IPS DF 19.7 (cell line): ENCODE data around the gene SLC24A1.
"Not testable (repeated sequence)": the region's sequence is repeated elsewhere in the genome, so short reads cannot be mapped to it uniquely, and the experiment has no call there.

Source experiments
- DNase-seq: peaks from one replicate; pipeline ENCODE4 v3.0.0-alpha.2; 2013; ENCODE audit warnings: low read depth, low spot score

Gene SLC24A1

DNA sequence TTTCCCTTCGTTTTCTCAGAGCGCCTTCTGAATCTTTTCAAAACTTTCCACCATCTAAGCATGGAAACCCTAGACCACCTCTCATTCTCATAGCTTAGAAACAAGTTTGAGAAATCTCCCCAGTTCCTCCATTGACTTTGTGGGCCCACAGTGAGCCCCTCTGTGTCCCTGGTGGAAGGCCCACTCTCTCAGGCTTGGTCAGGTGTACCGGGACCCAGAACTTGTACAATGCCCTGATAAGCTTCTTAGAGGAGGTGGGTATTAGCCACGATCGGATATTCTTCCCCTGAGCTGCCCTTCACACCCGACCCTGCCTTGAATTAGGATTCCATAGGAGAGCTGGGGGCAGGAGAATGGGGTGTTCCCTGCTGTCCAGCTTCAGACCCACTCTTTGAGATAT lies at the start of gene SLC24A1:
TSS of gene SLC24A1 (plus strand) at position 301 of the 400 bp plus-strand sequence. CDS start 2,143 bp downstream, outside the sequence.
- no peak for DNase-seq

DNA sequence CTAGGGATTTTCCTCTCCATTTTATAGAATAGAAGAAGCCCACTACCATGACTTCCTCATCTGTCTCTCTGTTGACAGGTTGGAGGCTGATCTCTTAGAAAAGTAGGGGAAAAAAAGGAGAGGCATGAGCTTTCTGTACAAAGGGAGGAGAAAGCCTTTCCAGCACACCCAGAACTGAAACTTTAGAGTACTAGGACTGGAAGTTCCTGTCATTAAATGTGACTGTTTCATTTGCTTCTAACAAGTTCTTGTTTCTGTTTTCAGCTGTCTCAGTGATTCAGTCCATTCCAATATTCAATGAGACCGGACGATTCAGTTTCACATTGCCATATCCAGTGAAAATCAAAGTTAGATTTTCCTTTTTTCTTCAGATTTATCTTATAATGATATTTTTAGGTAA lies 49.8 kb upstream of the SLC24A1 start:
- DNase-seq, result no peak

DNA sequence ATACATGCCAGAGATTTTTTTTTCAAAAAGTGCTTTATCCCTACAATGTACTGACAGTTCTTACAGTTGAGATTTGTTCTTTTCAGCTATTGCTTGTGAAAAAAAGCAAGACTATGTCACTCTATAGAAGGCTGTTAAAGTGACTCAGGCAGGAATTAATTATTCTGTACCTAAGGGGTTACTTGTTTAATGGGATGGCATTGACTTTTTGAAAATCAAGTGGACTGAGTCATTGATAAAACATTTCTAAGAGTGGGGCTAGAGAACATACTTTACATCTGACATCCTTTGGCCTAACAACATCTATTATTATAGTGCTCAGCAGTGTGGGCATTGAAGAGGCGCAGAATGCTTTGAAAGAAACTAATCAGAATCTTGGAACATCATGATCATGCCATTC lies 45.1 kb upstream of the SLC24A1 start:
- DNase-seq, result no peak

DNA sequence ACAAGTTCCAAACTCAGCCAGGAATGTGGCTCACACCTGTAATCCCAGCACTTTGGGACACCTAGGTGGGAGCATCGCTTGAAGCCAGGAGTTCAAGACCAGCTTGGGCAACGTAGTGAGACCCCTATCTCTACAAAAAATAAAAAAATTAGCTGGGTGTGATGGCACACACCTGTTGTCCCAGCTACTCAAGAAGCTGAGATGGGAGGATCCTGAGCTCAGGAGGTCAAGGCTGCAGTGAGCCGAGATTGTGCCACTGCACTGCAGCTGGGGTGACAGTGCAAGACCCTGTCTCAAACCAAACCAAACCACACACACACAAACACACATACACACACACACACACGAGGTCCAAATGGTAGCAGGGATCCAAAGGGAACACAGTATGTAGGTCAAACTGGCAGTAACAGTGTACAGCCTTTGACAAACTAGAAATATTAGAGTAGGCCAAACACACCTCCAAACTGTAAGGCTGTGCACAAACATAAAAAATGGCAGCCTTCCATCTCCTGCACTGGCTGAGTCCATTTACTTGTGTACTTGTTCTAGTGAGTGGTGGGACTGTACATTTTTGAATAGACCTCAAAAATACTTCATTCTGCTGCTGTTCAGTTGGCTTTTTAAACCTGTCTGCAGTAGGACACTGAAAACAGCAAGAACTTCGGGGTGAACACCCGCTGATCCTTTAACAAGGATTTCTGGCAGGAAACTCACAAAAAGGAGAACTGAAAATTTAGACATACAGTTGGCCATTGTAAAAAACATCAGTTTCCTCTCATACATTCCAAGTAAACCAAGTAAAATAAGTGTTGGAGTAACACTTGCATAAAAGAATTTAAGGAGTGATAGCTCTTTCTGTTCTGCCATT lies 44.4 kb upstream of the SLC24A1 start:
- DNase-seq, result no peak

DNA sequence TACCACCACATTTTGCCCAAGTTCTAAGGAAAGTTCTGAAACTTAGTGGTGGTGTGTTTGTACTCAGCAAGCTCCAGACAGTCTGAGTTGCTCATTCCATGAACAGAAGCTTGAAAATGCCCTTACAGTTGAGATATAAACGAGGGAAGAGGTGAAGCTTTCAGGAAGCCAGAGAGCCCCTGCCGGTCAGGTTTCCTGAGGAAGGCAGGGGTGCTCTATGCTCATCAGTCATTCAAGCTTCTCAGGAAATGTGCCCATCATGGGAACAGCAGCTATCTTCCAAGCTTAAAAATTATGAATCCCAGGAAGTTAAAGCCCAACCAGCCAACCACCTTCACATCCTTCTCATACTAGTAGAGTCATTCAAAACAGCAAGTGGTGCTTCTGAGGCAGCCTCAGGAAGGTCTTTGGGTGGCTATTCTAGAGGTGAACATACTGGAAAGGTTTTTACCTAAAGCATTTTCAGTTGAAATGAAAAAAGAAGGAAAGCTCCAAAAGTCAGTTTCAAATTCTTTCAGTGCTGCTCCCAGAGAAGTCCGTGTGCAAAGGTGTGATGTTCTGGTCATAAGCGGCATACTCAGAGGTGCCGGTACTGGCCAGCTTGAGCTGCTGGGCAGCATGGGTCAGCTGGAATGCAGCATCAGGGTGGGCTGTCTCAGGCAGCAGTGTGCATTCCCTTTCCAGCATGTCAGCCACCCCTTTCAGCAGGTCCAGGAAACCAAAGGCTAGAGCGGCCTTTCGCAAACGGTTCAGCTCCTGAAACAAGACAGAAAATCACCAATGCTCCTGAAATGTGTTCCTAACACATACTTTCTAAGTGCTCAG lies 42.6 kb upstream of the SLC24A1 start:
- no peak for DNase-seq

DNA sequence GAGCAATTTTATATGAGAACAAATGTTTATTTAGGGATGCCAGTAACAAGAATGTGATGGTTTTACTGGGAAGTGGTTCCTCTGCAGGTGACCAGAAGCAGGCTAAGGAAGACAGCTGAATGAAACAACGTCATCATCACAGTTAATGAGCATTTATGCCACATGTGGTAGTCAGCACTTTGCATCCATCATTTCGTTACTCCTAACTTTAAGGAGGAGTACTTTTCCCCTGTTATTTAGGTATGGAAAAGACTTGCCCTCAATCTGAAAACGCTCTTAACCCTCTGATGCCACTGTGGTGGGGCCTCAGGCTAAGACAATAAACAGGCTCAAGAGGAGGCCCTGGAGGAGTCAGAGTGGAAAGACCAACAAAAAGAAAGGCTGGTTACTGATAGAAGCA lies 42.0 kb upstream of the SLC24A1 start:
- no peak for DNase-seq

DNA sequence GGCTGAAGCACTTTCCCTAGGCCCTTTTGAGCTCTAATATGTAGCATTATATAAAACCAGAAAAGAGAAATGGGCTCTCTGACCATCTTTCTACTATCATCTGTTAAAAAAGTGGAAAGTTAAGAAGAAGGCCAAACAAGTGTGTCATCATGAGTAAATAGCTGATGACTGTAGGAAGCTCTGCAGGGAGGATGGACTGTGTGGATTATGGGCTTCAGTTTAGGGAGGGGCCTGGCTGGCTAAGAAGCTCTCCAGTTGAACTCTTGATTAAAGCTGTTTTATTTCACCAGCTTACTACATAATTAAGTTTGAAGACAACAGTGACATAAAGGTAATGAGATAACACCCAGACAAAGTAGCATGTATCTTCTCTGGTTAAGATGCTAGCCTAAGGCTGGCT lies 41.5 kb upstream of the SLC24A1 start:
- DNase-seq, result no peak

DNA sequence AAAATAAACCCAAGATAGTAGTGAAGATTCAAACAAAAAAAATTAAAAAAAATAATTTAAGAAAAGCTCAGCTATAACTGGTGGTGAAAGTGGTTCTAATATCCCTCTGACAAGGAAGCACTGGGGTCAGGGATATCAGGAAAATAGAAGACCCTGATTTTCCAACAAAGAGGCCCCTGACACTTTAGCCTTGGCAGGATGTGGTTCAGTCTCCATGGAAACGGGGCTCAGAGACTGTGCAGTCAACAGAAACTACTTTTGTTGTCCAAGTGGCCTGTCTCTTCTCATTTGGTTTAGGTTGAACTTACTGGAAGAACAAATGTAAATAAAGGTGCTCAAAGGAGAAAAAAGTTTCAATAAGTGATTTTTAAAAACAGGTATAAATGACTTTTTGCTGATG lies 38.0 kb upstream of the SLC24A1 start:
- DNase-seq, result no peak

DNA sequence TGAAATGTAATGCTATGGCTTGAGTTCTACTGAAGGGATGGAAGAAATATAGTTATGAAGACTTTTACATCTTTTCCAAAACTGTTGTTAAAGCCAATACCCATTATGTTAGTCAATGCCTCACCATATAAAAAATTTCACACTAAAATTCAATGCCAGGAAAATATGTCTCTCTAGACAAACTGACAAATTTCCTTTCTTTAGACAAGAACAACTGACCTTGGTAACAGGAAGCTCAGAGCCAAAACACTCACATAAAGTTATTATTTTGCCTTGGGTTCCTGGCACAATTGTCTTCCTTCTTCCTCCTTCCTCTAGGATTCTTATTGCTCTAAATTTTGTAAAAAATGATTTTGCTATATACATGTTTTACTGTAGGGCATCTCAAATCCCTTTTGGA lies 37.5 kb upstream of the SLC24A1 start:
- no peak for DNase-seq

DNA sequence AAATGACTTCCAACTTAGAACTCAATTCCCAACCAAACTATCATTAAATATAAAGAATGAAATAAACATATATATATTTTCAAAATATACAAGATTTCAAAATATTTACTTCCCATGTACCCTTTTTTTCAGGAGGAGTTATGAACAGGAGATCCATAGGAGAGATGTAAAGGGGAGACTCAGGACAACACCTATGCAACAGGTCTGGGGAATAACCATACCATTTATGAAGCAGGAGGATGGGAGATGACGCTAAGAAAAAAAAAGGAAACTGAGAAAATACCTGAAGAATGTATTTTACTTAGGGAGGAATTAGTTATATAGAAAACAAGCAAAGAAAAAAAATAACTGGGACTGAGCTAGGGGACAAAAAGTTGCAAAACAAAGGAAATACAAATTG lies 34.6 kb upstream of the SLC24A1 start:
- no peak for DNase-seq

DNA sequence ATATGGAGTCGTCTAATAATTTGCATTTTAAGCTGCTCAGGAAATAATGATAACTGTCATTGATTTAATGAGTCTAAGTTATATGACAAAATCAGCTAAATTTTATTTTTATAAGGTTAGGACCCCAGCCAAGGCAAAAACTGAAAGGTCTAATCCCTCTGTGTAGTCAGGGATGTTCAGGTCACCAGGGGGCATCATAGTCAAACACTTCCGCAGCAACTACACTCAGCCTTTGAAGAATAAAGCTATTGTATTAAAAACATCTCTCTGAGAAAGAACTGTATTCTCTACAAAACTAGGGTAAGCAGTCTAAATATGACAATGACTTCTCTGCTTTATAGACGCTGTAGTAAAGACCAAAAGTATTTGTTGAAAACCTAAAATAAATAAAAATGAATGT lies 25.8 kb upstream of the SLC24A1 start:
- DNase-seq, result no peak

DNA sequence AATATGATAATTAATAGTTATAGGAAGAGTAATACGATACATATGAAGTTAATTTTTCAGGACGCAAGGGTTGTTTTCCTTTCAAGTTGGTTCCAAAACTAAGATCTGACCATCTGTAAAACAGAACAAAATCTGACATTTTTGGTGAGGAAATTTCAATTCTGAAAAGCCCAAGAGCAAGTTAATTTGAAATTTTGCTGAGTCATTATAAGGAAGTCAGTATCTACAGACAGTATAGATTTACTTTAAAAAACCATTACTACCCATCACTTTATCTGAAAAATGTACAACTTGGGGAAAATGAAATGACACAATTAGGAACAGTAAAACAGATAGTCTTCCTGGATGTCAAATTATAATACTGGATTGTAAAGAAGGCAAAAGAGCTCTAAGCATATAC lies 23.3 kb upstream of the SLC24A1 start:
- DNase-seq, result no peak

DNA sequence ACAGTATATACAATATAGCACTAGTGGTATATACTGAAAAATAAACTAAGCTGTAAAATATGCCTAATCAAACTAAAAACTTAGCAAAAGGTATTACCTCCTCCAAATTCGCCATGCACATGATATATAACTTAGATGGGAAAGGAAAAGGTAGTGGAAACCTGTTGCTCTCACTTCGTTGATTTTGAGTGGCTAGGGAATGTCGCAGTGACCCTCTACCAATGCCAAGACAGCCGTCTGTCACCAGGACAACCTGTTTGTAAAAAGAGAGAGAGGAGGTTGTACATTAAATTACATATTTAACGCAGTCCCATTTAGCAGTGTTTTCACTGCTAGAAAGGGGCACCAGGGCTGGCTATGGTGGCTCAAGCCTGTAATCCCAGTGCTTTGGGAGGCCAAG lies 22.1 kb upstream of the SLC24A1 start:
- no peak for DNase-seq

DNA sequence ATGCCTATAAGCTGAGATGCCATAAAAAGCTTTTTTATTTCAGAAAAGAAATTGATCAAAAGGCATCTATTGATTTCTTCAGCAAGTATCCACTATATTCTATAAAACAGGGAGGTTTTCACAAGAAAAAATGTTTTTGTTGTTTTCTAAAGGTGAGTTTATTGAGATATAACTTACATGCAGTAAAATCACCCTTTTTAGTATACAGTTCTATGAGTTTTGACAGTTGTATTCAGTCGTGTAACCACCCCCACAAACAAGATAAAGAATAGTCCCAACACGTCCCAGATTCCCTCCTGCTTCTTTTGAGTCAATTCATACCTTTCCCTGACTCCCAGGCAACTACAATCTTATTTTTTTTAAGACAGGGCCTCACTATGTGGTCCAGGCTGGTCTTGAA lies 18.6 kb upstream of the SLC24A1 start:
- no peak for DNase-seq

DNA sequence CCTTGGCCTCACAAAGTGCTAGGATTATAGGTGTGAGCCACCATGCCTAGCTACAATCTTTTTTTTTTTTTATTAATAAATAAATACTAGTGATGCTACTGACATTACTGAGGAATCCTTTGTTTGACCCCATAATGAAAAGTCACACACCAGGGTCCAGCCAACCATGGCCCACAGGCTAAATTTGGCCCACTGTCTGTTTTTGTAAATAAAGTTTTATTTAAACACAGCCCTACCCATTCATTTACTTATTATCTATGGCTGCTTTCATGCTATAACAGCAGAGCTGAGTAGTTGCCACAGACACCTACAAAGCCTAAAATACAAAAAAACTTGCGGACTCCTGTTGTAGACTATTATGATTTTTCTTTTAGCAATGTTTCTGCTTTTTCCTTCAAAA lies 18.2 kb upstream of the SLC24A1 start:
- DNase-seq, result no peak

DNA sequence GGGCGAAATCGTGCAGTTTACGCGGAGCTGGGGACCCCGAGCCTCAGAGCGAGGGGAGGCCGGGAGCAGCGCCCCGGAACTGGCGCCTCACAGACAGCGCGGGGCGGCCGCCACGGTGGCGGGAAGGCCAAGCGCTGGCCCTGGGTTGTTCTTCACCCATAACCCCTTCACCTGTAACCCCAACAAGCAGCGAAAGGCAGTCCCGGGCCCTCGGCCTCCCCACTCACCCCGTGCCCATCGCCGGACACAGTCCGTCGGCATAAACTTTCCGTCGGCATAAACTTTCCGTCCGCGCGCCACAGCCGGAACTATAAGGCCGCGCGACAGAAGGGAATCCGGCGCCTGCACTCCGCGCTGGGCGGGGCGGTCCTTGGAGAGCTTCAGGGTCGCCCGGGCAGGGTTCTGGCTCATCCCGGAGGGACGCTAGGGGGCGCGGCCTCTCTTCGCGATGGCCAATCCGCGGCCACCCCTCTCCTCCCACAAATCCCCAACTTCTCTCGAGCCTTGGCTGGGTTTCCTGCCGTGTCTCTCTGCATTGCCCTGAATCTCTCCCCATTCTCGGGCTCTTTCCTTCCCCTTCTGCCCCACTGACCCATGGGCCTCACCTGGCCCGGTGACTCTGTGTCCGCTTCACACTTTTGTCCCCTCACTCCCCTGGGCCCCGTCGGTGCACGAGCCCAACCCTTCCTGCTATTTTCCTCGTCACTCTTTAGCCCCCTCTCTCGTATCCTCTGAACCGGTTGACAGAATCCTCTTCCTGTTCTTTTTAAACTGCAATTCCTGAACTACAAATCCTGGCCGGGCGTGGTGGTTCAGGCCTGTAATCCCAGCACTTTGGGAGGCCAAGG lies 10.6 kb upstream of the SLC24A1 start, which contains the start of gene INTS14:
TSS of gene INTS14 (minus strand) at position 261 of the 848 bp plus-strand sequence. CDS start 3,751 bp downstream, outside the sequence.
- DNase-seq, result peak; percentile 78

DNA sequence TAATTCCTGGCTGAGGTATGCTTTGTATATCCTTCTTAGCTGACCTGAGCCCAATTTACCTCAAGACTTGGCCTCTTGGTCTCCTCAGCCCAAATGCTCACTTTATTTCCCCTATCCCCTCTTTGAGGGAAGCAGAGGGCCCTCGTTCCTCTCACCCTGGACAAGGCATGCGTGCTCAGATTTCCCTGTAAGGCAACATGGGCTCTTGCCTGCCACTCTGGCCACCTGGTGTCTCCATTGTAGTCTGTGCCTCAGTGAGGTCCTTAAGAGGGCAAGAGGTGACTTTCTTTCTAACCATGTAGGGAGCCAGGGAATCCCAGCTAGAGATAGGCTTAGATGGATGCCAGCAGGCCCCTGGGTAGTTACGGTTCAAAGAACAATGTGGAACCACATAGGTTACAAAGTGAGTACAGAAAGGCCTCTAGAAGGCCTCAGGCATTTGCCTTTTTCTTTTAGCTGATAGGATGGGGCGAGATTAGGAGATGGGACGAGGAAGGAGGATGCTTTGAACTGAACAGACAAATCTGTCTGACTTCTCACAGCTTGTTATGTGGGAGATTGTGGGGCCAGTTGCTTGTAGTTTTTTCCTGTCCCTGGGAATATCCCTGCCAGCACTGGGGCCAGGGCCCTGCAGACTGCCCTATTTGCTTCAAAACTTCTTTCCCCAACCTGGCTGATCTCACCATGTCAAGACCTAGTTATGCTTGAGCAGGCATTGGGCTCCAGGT lies 9.7 kb upstream of the SLC24A1 start:
- no peak for DNase-seq

DNA sequence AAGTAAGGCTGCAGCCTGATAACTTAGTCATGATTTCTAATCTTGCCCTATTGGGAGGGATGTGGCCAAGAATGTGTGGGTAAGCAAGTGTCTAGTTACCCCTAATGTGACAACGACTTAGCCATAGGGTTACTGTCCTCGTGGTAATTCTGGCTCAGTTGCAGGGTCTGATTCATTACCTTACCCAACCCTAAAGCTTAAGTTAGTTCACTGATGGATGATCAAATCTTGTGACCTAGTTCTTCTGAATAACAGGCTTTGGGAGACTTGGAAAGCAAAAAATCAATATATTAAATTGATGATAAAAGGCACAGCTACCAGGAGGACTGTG lies 9.2 kb upstream of the SLC24A1 start:
- DNase-seq, result no peak

DNA sequence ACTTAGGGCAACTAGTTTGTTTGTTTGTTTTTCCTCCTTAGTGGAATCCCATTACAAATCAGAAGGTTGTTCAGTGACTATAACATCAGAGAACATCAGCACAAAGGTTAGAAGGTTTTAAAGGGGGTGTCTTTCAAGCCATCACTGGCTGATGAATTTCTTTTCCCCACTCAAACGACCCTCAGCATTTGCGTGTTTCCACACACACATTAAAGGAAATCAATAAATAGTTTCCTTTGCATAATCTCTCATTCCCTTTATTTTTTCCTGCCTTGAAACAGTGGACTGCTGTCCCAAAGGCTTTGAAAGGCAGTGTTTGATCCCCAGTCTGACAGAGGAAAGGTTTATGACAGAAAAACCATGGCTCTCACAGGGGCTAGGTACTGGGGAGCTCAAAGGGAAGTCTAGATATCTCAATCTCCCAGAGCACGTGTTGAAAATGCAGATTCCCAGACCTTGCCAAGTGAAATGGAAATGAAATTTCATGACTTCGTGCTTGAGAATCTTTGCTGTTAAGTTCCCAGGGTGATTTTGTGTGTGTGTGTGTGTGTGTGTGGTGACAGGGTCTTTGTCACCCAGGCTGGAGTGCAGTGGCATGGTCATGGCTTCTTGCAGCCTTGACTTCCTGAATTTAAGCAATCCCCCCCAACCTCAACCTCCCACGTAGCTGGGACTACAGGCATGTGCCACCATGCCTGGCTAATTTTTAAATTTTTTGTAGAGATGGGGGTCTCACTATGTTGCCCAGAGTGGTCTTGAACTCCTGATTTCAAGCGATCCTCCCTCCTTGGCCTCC lies 8.6 kb upstream of the SLC24A1 start:
- no peak for DNase-seq

DNA sequence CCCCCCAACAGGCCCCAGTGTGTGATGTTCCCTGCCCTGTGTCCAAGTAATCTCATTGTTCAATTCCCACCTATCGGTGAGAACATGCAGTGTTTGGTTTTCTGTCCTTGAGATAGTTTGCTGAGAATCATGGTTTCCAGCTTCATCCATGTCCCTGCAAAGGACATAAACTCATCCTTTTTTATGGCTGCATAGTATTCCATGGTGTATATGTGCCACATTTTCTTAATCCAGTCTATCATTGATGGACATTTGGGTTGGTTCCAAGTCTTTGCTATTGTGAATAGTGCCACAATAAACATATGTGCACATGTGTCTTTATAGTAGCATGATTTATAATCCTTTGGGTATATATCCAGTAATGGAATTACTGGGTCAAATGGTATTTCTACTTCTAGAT lies 5.9 kb upstream of the SLC24A1 start:
- not testable (repeated sequence) for DNase-seq
